ENCODE data around the gene PTPRQ. TPM values are rescaled to one million over a fixed set of nuclear protein-coding genes. Genes with fewer than 3 reads are reported as not detected.

Gene PTPRQ
- total and polyA plus RNA-seq, 9 of the 15 experiments (the other 6 are each of a cell fraction or from before 2014, with no cell fraction given): not detected

DNA sequence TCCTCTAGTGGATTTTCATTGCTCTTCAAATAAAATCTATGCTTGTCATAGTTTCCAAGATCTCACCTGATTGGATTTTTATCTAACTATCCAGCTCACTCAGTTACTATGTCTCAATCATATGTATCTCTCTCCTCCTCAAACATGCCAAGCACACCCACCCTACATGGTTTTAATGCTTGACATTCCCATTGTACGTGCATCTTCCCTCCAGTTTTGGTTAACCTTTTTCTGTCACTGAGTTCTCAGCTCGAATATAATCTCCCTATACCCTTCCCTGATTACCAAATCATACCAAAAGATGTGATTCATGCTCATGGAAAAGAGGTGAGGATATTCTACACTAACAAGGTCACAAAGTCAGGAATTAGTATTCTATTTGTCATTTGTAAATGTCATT lies 12.0 kb upstream of the PTPRQ start:
- Histone ChIP-seq H3K27ac (ENCODE audit: extremely low read depth, low read depth, low read length) (no peak overlapping the region), H3K4me2 (ENCODE audit: insufficient read depth, low read length) (no peak overlapping the region), H4K20me1 (replicated peaks; ENCODE audit: control insufficient read depth, insufficient read depth, low read length) (no peaks in the 10 kb centered on the region), H2AFZ (ENCODE audit: low read depth, low read length) (no peak overlapping the region), H3K79me2 (ENCODE audit: control insufficient read depth, insufficient read depth, low read length) (no peaks in the 10 kb centered on the region), H3K9ac (ENCODE audit: insufficient read depth in 1 of 2, low read depth in 2 of 2, low read length in 2 of 2) (no peak overlapping the region), H3K4me1 (replicated peaks in 1 of 2; ENCODE audit: control insufficient read depth in 2 of 2, insufficient read depth in 2 of 2, low read length in 2 of 2) (no peaks in the 10 kb centered on the region), H3K9me3 (replicated peaks; ENCODE audit: control insufficient read depth, insufficient read depth, low read depth, low read length) (no peaks in the 10 kb centered on the region), H3K27me3 (ENCODE audit: control insufficient read depth in 2 of 2, insufficient read depth in 2 of 2, low read length in 2 of 2) (no peaks in the 10 kb centered on the region), H3K9me1 (ENCODE audit: control insufficient read depth, insufficient read depth, low read length) (no peaks in the 10 kb centered on the region), H3K4me3 (no peak overlapping the region), H3K36me3 (ENCODE audit: control insufficient read depth, insufficient read depth, low read length) (no peaks in the 10 kb centered on the region)
- in situ Hi-C loops (cut with MboI) (no loop called here), intact Hi-C loops (cut with micrococcal nuclease) (no loop called here)
- DNase-seq (ENCODE audit: extremely low read depth in 1 of 4, low spot score in 3 of 4) (no peak), ATAC-seq (no peak), FAIRE-seq (no peak)
- TF ChIP-seq MCM5 (IDR thresholded peaks at IDR 0.05; ENCODE audit: low read depth): no peak
- TF ChIP-seq, protein P1, sequence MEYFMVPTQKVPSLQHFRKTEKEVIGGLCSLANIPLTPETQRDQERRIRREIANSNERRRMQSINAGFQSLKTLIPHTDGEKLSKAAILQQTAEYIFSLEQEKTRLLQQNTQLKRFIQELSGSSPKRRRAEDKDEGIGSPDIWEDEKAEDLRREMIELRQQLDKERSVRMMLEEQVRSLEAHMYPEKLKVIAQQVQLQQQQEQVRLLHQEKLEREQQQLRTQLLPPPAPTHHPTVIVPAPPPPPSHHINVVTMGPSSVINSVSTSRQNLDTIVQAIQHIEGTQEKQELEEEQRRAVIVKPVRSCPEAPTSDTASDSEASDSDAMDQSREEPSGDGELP (CRISPR knock-in tag; IDR thresholded peaks at IDR 0.05; ENCODE audit: borderline replicate concordance): no peak
- TF ChIP-seq TGIF2 (CRISPR knock-in tag; IDR thresholded peaks at IDR 0.05): no peak
- TF ChIP-seq MCM7 (IDR thresholded peaks at IDR 0.05): no peak
- no peak for TF ChIP-seq DNMT1 (IDR thresholded peaks at IDR 0.05)
- TF ChIP-seq, protein P2, sequence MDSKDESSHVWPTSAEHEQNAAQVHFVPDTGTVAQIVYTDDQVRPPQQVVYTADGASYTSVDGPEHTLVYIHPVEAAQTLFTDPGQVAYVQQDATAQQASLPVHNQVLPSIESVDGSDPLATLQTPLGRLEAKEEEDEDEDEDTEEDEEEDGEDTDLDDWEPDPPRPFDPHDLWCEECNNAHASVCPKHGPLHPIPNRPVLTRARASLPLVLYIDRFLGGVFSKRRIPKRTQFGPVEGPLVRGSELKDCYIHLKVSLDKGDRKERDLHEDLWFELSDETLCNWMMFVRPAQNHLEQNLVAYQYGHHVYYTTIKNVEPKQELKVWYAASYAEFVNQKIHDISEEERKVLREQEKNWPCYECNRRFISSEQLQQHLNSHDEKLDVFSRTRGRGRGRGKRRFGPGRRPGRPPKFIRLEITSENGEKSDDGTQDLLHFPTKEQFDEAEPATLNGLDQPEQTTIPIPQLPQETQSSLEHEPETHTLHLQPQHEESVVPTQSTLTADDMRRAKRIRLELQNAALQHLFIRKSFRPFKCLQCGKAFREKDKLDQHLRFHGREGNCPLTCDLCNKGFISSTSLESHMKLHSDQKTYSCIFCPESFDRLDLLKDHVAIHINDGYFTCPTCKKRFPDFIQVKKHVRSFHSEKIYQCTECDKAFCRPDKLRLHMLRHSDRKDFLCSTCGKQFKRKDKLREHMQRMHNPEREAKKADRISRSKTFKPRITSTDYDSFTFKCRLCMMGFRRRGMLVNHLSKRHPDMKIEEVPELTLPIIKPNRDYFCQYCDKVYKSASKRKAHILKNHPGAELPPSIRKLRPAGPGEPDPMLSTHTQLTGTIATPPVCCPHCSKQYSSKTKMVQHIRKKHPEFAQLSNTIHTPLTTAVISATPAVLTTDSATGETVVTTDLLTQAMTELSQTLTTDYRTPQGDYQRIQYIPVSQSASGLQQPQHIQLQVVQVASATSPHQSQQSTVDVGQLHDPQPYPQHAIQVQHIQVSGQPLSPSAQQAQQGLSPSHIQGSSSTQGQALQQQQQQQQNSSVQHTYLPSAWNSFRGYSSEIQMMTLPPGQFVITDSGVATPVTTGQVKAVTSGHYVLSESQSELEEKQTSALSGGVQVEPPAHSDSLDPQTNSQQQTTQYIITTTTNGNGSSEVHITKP (IDR thresholded peaks at IDR 0.05; ENCODE audit: partially characterized antibody): no peak
- no peak for TF ChIP-seq SUPT5H (IDR thresholded peaks at IDR 0.05)
- TF ChIP-seq JUNB (CRISPR knock-in tag; conservative IDR thresholded peaks at IDR 0.05): no peak
- TF ChIP-seq, protein P3, sequence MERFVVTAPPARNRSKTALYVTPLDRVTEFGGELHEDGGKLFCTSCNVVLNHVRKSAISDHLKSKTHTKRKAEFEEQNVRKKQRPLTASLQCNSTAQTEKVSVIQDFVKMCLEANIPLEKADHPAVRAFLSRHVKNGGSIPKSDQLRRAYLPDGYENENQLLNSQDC (CRISPR knock-in tag; IDR thresholded peaks at IDR 0.05): no peak
- TF ChIP-seq RAD21 (CRISPR knock-in tag; conservative IDR thresholded peaks at IDR 0.05 in 1 of 2, IDR thresholded peaks at IDR 0.05 in 1 of 2): no peak
- TF ChIP-seq SAFB2 (IDR thresholded peaks at IDR 0.05; ENCODE audit: borderline replicate concordance, low read depth, low read length, severe bottlenecking): no peak
- no peak for TF ChIP-seq HDAC2 (IDR thresholded peaks at IDR 0.05)
- no peak for TF ChIP-seq FOXM1 (IDR thresholded peaks at IDR 0.05; ENCODE audit: low read depth)
- TF ChIP-seq FOXM1 (CRISPR knock-in tag; IDR thresholded peaks at IDR 0.05; ENCODE audit: low read depth): no peak
- no peak for TF ChIP-seq DACH1 (IDR thresholded peaks at IDR 0.05; ENCODE audit: partially characterized antibody)
- no peak for TF ChIP-seq TFAM (CRISPR knock-in tag; conservative IDR thresholded peaks at IDR 0.05)
- POLR2A ChIA-PET: no interaction called here
- BruUV-seq (replicated peaks): no TSS peak
- CTCF ChIA-PET (ENCODE audit: low intra/inter-chr PET ratio): no interaction called here
- 0% methylated on average over 2 of the region's 2 CpGs for WGBS (ENCODE audit: insufficient coverage, low coverage, missing lambda C conversion rate)

Measured in K562 (cell line).